Neural progenitor cell (in vitro differentiated cells): ENCODE data around the gene DMAP1. TPM values are rescaled to one million over a fixed set of nuclear protein-coding genes. Genes with fewer than 3 reads are reported as not detected.

Experiments used
- DNase-seq: peaks from one replicate; pipeline ENCODE4 v3.0.0-alpha.2; 2016; ENCODE audit warnings: low spot score
- H2AFZ ChIP-seq: fragments of 200-600 bp; sonication (generic); replicated peaks from 2 replicates; pipeline ENCODE4 v1.6.1; 2016; ENCODE audit warnings: antibody characterized with exemption
- H3F3A ChIP-seq: fragments of 200-600 bp; sonication (generic); 2 replicates; pipeline ENCODE4 v1.6.1; 2016; ENCODE audit warnings: antibody characterized with exemption, low read depth
- H3K27ac ChIP-seq: fragments of 200-600 bp; sonication (generic); 2 replicates; pipeline ENCODE4 v1.5.1; 2016; ENCODE audit warnings: mild to moderate bottlenecking
- H3K27me3 ChIP-seq: fragments of 200-600 bp; sonication (generic); 2 replicates; pipeline ENCODE4 v1.6.1; 2016; ENCODE audit warnings: mild to moderate bottlenecking, moderate library complexity
- H3K36me3 ChIP-seq: fragments of 200-600 bp; sonication (generic); 2 replicates; pipeline ENCODE4 v1.5.1; 2016
- H3K4me1 ChIP-seq: fragments of 200-600 bp; sonication (generic); 2 replicates; pipeline ENCODE4 v1.6.1; 2016; ENCODE audit warnings: mixed run types
- H3K4me2 ChIP-seq: fragments of 200-600 bp; sonication (generic); 2 replicates; pipeline ENCODE4 v1.6.1; 2016
- H3K4me3 ChIP-seq: fragments of 200-600 bp; sonication (generic); 2 replicates; pipeline ENCODE4 v1.5.1; 2016
- H3K79me2 ChIP-seq: fragments of 200-600 bp; sonication (generic); 2 replicates; pipeline ENCODE4 v1.6.1; 2016; ENCODE audit warnings: low read depth
- H3K9ac ChIP-seq: fragments of 200-600 bp; sonication (generic); 2 replicates; pipeline ENCODE4 v1.6.1; 2016
- H3K9me3 ChIP-seq: fragments of 200-600 bp; sonication (generic); 2 replicates; pipeline ENCODE4 v1.5.1; 2016; ENCODE audit warnings: low read depth
- H4K20me1 ChIP-seq: fragments of 200-600 bp; sonication (generic); 2 replicates; pipeline ENCODE4 v1.6.1; 2016; ENCODE audit warnings: low read depth
- H3K27ac Mint-ChIP-seq: 3 replicates; pipeline ENCODE4 v1.8.0; 2021; ENCODE audit warnings: mixed read lengths
- H3K27me3 Mint-ChIP-seq: 2 replicates; pipeline ENCODE4 v1.8.0; 2022; ENCODE audit warnings: low read depth, mild to moderate bottlenecking, inconsistent platforms, moderate library complexity, mixed read lengths; ENCODE audit not compliant: insufficient read depth
- H3K36me3 Mint-ChIP-seq: 3 replicates; pipeline ENCODE4 v1.8.0; 2021; ENCODE audit warnings: mixed read lengths
- H3K4me1 Mint-ChIP-seq: 3 replicates; pipeline ENCODE4 v1.8.0; 2021; ENCODE audit warnings: mixed read lengths
- H3K4me3 Mint-ChIP-seq: 3 replicates; pipeline ENCODE4 v1.8.0; 2021; ENCODE audit warnings: mild to moderate bottlenecking, moderate library complexity, mixed read lengths
- H3K9me3 Mint-ChIP-seq: 3 replicates; pipeline ENCODE4 v1.8.0; 2020; ENCODE audit warnings: mixed read lengths
- EZH2 ChIP-seq: fragments of 200-600 bp; sonication (generic); IDR thresholded peaks from 2 replicates; pipeline ENCODE4 v1.6.1; 2017; ENCODE audit warnings: antibody characterized with exemption, mild to moderate bottlenecking, moderate library complexity
- EZH2phosphoT487 ChIP-seq: fragments of 200-600 bp; sonication (generic); IDR thresholded peaks from 2 replicates; pipeline ENCODE4 v1.6.1; 2017; ENCODE audit warnings: antibody characterized with exemption
- total RNA-seq: library from RNA; depleted of rRNA; stranded (reverse); fragments of >200 nt; gene quantifications from 2 replicates; pipeline ENCODE4 v1.2.3, GENCODE V29; 2015; ENCODE audit warnings: low replicate concordance
- TF ChIP-seq, protein P1 (sequence below): fragments of 200-600 bp; sonication (generic); IDR thresholded peaks from 2 replicates; pipeline ENCODE4 v1.5.1; 2017; ENCODE audit warnings: antibody characterized with exemption, mild to moderate bottlenecking

Gene DMAP1
- total RNA-seq, 1 donor from 2014 or later, result 22.3 TPM

DNA sequence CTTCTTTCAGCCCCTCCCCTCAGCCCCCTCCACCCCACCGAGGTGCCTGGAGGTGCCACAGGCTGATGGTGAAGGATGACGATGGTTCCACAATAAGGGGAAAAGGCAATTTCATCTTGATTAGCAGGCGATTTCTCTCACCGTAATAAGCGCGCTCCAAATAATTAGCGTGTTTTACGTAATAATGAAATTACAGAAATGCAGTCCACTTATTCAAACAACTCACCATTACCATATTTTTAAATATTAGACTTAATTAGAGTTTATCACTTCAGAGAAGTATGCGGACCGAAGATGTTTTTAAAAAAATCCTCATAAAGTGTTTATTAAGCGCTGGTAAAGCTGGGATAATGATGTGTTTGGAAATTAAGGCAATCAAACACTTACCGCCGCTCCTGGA lies 14.9 kb downstream of the DMAP1 start:
- Histone ChIP-seq H3K4me2 (no peak overlapping the region), H3K4me3 (no peak overlapping the region), H3K27ac (no peak overlapping the region), H3K4me1 (no peaks in the 10 kb centered on the region), H3K9me3 (no peaks in the 10 kb centered on the region), H4K20me1 (no peaks in the 10 kb centered on the region), H3F3A (no peaks in the 10 kb centered on the region), H2AFZ (no peak overlapping the region), H3K9ac (no peak overlapping the region), H3K27me3 (no peaks in the 10 kb centered on the region), H3K36me3 (no peaks in the 10 kb centered on the region), H3K79me2 (no peaks in the 10 kb centered on the region)
- peaks cover 44% of the 10 kb centered on the region for H3K36me3 Mint-ChIP-seq
- peaks cover 2% of the 10 kb centered on the region for H3K27me3 Mint-ChIP-seq
- no peak overlapping the region for H3K4me3 Mint-ChIP-seq
- no peak for DNase-seq
- H3K27ac Mint-ChIP-seq, result no peak overlapping the region
- H3K9me3 Mint-ChIP-seq, result peaks cover 20% of the 10 kb centered on the region
- TF ChIP-seq EZH2phosphoT487 (no peak), EZH2 (no peak)
- TF ChIP-seq, protein P1, sequence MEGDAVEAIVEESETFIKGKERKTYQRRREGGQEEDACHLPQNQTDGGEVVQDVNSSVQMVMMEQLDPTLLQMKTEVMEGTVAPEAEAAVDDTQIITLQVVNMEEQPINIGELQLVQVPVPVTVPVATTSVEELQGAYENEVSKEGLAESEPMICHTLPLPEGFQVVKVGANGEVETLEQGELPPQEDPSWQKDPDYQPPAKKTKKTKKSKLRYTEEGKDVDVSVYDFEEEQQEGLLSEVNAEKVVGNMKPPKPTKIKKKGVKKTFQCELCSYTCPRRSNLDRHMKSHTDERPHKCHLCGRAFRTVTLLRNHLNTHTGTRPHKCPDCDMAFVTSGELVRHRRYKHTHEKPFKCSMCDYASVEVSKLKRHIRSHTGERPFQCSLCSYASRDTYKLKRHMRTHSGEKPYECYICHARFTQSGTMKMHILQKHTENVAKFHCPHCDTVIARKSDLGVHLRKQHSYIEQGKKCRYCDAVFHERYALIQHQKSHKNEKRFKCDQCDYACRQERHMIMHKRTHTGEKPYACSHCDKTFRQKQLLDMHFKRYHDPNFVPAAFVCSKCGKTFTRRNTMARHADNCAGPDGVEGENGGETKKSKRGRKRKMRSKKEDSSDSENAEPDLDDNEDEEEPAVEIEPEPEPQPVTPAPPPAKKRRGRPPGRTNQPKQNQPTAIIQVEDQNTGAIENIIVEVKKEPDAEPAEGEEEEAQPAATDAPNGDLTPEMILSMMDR, result no peak
- no peaks in the 10 kb centered on the region for H3K4me1 Mint-ChIP-seq

DNA sequence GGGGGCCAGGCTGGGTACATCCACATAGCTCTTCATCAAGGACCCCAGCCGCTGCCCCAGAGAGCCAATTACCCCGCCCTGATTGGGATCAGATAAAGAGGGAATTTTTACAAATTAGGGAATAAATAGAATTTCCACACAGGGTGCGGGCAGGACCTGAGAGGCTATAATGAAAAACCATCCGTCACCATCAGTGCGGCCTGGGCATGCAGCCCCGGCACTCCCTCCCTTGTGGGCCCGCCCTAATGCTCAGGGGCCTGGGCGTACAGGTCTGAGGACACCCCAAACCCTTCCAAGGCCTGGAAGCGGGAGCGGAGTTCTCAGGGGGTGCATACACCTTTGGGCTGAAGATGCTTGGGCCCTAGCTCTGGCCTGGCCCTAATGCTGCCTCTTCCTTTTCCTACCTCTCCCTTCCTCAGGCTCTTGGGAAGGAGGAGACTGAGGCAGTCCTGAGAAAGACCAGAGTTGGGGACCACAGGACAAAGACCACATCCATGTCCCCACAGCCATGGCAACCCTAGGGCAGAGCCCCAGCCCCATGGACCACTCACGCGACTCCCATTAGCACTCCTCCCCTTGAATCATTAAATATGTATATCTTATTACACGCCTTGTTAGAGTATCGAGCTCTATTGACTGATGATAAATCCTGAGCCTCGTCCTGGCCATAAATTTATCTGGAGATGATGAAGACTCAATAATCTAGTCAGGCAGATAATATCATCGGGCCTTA lies 16.3 kb downstream of the DMAP1 start:
- H3K4me3 ChIP-seq, result no peak overlapping the region
- no peak for DNase-seq
- H4K20me1 ChIP-seq, result no peaks in the 10 kb centered on the region
- no peaks in the 10 kb centered on the region for H3K27me3 ChIP-seq
- Mint-ChIP-seq H3K36me3 (peaks cover 45% of the 10 kb centered on the region), H3K27me3 (peaks cover 2% of the 10 kb centered on the region), H3K9me3 (peaks cover 20% of the 10 kb centered on the region), H3K4me1 (no peaks in the 10 kb centered on the region), H3K27ac (no peak overlapping the region), H3K4me3 (no peak overlapping the region)
- no peak overlapping the region for H3K4me2 ChIP-seq
- H3K9me3 ChIP-seq, result no peaks in the 10 kb centered on the region
- H3K9ac ChIP-seq, result no peak overlapping the region
- no peak for TF ChIP-seq EZH2
- TF ChIP-seq EZH2phosphoT487, result no peak
- TF ChIP-seq, protein P1, result no peak
- no peaks in the 10 kb centered on the region for H3K4me1 ChIP-seq
- H3K27ac ChIP-seq, result no peak overlapping the region
- H3F3A ChIP-seq, result no peaks in the 10 kb centered on the region
- no peaks in the 10 kb centered on the region for H3K79me2 ChIP-seq
- H3K36me3 ChIP-seq, result no peaks in the 10 kb centered on the region
- H2AFZ ChIP-seq, result no peak overlapping the region

DNA sequence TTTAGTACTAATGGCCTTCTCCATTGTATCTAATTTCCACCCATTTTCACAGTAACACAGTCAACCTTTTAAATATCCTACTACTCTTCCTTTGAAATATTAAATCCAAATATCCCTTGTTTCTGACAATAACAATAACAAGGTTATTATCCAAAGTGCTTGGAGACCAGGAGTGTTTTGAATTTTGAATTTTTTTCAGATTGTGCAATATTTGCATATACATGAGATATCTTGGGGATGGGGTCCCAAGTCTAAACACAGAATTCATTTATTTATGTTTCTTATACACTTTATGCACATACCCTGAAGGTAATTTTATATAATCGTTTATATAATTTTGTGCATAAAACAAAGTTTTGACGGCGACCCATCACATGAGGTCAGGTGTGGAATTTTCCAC lies 17.5 kb downstream of the DMAP1 start:
- H3K27me3 Mint-ChIP-seq, result peaks cover 3% of the 10 kb centered on the region
- no peaks in the 10 kb centered on the region for H3K4me1 Mint-ChIP-seq
- Histone ChIP-seq H3K9ac (no peak overlapping the region), H3K27me3 (no peaks in the 10 kb centered on the region), H3K9me3 (no peaks in the 10 kb centered on the region), H3K79me2 (no peaks in the 10 kb centered on the region), H3K27ac (no peak overlapping the region), H3K4me3 (no peak overlapping the region), H3K36me3 (no peaks in the 10 kb centered on the region), H3K4me2 (no peak overlapping the region), H3K4me1 (no peaks in the 10 kb centered on the region), H2AFZ (no peak overlapping the region), H3F3A (no peaks in the 10 kb centered on the region), H4K20me1 (no peaks in the 10 kb centered on the region)
- peaks cover 38% of the 10 kb centered on the region for H3K36me3 Mint-ChIP-seq
- DNase-seq, result no peak
- no peak overlapping the region for H3K27ac Mint-ChIP-seq
- no peak for TF ChIP-seq EZH2
- TF ChIP-seq, protein P1, result no peak
- no peak for TF ChIP-seq EZH2phosphoT487
- H3K9me3 Mint-ChIP-seq, result peaks cover 15% of the 10 kb centered on the region
- H3K4me3 Mint-ChIP-seq, result no peak overlapping the region
